ENCODE data around the gene PPTC7.
"Not testable (repeated sequence)": the region's sequence is repeated elsewhere in the genome, so short reads cannot be mapped to it uniquely, and the experiment has no call there.

The PPTC7 gene

DNA sequence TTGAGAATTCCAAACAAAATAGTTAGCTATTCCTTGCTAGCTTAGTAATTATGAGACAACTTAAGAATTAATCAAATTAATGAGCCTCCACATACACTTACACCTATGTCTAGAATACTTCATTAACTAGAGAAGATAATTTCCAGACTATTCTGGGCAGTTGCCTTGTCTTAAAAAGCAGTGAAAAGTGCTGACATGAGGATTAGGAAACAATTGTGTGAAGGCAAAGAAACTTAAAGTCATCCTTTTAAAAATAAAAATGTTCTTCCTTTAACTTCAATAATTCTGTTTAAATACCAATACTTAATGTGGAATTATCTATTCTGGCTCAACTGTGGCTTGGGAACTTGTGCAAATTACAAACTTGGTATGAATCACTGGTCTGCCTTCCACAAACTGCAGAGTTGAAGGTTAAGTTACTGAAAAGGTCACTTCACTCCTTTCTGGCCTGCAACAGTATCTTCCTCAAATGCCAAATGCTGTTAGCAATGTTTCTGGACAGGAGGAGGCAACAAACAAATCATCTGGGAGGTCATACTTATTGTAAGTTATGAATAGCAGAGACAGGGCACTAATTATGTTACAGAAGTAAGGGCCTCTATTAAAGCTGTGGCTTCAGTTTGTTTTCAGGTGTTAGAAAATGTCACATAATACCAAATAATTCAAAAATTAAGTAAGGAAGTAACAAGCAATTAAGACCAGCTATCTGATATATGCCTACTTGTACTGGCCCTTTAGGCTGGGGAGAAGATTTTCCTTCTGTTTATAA lies 19.2 kb downstream of the PPTC7 start:
- no peaks in the 10 kb centered on the region for H3K27me3 ChIP-seq (ENCODE audit: insufficient read depth, low read length)
- H3K36me3 ChIP-seq (ENCODE audit: insufficient read depth, low read length), result no peaks in the 10 kb centered on the region
- H3K4me3 ChIP-seq (ENCODE audit: low read length), result no peak overlapping the region
- peaks cover 8% of the 10 kb centered on the region for H3K4me1 ChIP-seq (ENCODE audit: insufficient read depth, low read length)
- H3K9me3 ChIP-seq (ENCODE audit: low read length), result peaks cover 4% of the 10 kb centered on the region
- no peak overlapping the region for H2AFZ ChIP-seq (ENCODE audit: low read depth, low read length)

DNA sequence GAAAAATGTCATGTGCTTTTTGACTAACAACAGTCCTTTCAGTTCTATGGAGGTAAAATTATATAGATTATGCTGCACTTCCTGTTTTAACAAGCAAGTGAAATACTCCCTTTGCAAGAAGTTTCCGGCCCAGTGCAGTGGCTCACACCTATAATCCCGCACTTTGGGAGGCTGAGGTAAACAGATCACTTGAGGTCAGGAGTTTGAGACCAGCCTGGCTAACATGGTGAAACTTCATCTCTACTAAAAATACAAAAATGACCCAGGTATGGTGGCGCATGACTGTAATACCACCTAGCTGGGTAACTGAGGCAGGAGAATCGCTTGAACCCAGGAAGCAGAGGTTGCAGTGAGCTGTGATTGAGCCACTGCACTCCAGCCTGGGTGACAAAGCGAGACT lies 20.7 kb downstream of the PPTC7 start:
- H3K9me3 ChIP-seq (ENCODE audit: low read length); H3K27me3 ChIP-seq (ENCODE audit: insufficient read depth, low read length); H3K4me3 ChIP-seq (ENCODE audit: low read length); H2AFZ ChIP-seq (ENCODE audit: low read depth, low read length); H3K4me1 ChIP-seq (ENCODE audit: insufficient read depth, low read length); H3K36me3 ChIP-seq (ENCODE audit: insufficient read depth, low read length): not testable (repeated sequence)

DNA sequence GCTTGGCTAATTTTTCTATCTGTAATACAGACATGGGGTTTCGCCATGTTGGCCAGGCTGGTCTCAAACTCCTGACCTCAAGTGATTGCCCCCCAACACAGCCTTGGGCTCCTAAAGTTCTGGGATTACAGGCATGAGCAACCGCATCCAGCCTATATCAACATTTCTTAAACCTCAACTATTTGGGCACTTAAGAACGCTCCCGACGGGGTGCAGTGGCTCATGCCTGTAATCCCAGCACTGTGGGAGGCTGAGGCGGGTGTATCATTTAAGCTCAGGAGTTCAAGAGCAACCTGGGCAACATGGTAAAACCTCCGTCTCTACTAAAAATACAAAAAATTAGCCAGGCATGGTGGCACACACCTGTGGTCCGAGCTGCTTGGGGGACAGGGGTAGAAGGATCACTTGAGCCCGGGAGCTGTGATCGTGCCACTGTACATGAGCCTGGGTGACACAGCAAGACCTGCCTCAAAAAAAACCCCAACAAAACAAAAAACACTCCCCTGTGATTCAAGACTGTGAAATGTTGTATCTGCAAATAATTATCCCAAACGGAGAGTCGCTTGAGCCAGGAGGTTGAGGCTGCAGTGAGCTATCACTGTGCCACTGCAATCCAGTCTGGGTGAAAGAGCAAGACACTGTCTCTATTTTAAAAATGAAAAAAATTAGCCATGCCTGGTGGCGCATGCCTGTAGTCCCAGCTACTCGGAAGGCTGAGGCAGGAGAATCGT lies 21.5 kb downstream of the PPTC7 start:
- no peaks in the 10 kb centered on the region for H3K9me3 ChIP-seq (ENCODE audit: low read length)
- no peak overlapping the region for H3K4me3 ChIP-seq (ENCODE audit: low read length)
- no peak overlapping the region for H2AFZ ChIP-seq (ENCODE audit: low read depth, low read length)
- H3K36me3 ChIP-seq (ENCODE audit: insufficient read depth, low read length), result peaks cover 2% of the 10 kb centered on the region
- H3K27me3 ChIP-seq (ENCODE audit: insufficient read depth, low read length), result no peaks in the 10 kb centered on the region
- H3K4me1 ChIP-seq (ENCODE audit: insufficient read depth, low read length), result peaks cover 8% of the 10 kb centered on the region

DNA sequence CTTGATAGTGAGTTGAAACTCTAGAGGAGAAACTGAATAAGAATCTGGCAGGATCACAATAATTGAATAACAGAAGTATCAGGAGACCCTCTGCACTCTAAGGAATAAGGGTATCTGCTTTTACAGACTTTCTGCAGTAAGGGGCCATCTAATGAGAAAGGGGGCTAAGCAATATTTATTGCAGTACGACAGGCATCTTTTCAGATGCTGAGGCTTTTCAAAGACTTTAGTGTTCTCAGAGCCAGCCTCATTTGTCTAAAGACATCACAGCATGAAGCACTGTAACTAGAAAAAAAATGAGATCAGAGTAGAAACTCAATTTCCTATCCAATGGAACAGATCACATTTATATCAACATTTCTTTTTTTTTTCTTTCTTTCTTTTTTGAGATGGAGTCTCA lies 22.2 kb downstream of the PPTC7 start:
- Histone ChIP-seq H3K36me3 (ENCODE audit: insufficient read depth, low read length) (peaks cover 2% of the 10 kb centered on the region), H3K27me3 (ENCODE audit: insufficient read depth, low read length) (no peaks in the 10 kb centered on the region), H3K9me3 (ENCODE audit: low read length) (no peaks in the 10 kb centered on the region), H3K4me1 (ENCODE audit: insufficient read depth, low read length) (peaks cover 4% of the 10 kb centered on the region), H2AFZ (ENCODE audit: low read depth, low read length) (no peak overlapping the region), H3K4me3 (ENCODE audit: low read length) (no peak overlapping the region)

DNA sequence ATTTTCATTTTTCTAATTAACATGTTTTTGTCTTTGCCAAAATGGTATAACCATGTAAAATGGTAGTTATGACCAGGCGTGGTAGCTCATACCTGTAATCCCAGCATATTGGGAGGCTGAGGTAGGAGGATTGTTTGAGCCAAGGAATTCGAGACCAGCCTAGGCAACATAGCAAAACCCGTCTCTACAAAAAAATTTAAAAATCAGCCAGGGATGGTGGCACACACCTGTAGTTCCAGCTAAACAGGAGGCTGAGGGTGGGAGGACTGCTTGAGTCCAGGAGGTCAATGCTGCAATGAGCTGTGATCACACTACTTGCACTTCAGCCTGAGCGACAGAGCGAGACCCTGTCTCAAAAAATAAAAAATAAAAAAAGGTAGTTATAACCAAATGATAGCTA lies 23.1 kb downstream of the PPTC7 start:
- Histone ChIP-seq H2AFZ (ENCODE audit: low read depth, low read length) (no peak overlapping the region), H3K27me3 (ENCODE audit: insufficient read depth, low read length) (no peaks in the 10 kb centered on the region), H3K9me3 (ENCODE audit: low read length) (no peaks in the 10 kb centered on the region), H3K36me3 (ENCODE audit: insufficient read depth, low read length) (peaks cover 2% of the 10 kb centered on the region), H3K4me3 (ENCODE audit: low read length) (no peak overlapping the region), H3K4me1 (ENCODE audit: insufficient read depth, low read length) (peaks cover 4% of the 10 kb centered on the region)

DNA sequence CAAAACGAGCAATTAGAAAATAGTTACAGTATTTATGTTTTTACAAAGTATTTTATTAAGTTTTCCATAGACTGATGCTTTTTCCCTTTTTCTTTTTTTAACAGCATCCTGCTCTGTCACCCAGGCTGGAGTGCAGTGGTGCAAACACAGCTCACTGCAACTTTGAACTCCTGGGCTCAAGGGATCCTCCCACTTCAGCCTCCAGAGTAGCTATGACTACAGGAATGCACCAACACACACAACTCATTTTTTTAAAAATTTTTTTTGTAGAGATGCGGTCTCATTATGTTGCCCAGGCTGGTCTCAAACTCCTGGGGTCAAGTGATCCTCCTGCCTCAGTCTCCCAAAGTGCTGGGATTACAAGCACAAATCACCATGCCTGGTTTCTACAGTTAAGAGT lies 24.2 kb downstream of the PPTC7 start:
- H3K36me3 ChIP-seq (ENCODE audit: insufficient read depth, low read length); H3K9me3 ChIP-seq (ENCODE audit: low read length); H3K4me3 ChIP-seq (ENCODE audit: low read length); H3K27me3 ChIP-seq (ENCODE audit: insufficient read depth, low read length); H2AFZ ChIP-seq (ENCODE audit: low read depth, low read length); H3K4me1 ChIP-seq (ENCODE audit: insufficient read depth, low read length): not testable (repeated sequence)

DNA sequence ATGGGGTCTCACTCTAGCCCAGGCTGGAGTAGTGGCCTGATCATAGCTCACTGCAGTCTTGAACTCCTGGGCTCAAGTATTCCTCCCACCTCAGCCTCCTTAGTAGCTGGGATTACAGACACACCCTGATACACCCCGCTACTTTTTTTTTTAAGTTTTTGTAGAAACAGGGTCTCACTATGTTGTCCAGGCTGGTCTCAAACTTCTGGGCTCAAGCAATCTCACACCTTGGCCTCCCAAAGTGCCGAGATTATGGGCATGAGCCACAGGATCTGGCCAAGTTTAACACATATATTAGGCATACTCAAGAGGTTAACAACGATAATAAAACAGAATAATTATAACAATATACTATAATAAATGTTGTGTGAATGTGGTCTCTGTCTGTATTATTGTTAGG lies 25.8 kb downstream of the PPTC7 start:
- Histone ChIP-seq H2AFZ (ENCODE audit: low read depth, low read length) (no peak overlapping the region), H3K4me3 (ENCODE audit: low read length) (no peak overlapping the region), H3K36me3 (ENCODE audit: insufficient read depth, low read length) (peaks cover 2% of the 10 kb centered on the region), H3K4me1 (ENCODE audit: insufficient read depth, low read length) (no peaks in the 10 kb centered on the region), H3K9me3 (ENCODE audit: low read length) (no peaks in the 10 kb centered on the region), H3K27me3 (ENCODE audit: insufficient read depth, low read length) (no peaks in the 10 kb centered on the region)

DNA sequence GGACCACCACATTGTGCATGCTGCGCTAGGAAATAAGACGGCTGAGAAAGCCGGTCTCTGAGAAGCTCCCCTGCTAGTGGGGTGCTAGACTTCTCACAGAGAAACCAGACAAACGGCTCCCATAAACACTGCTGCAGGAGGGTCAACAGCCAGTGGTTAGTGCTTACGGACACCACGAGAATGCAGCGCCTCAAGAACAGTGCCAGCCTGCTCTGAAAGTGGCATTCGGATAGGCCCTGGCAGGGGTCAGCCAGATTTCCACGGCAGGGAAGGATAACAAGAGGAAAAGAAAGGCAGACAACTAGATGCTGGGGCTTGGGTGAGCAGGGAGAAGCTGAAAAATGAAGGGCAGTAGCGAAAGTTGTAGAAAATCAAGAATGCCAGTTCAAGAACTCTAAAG lies 26.4 kb downstream of the PPTC7 start:
- H3K27me3 ChIP-seq (ENCODE audit: insufficient read depth, low read length), result no peaks in the 10 kb centered on the region
- peaks cover 3% of the 10 kb centered on the region for H3K36me3 ChIP-seq (ENCODE audit: insufficient read depth, low read length)
- H3K9me3 ChIP-seq (ENCODE audit: low read length), result no peaks in the 10 kb centered on the region
- no peak overlapping the region for H2AFZ ChIP-seq (ENCODE audit: low read depth, low read length)
- H3K4me1 ChIP-seq (ENCODE audit: insufficient read depth, low read length), result no peaks in the 10 kb centered on the region
- H3K4me3 ChIP-seq (ENCODE audit: low read length), result no peak overlapping the region

DNA sequence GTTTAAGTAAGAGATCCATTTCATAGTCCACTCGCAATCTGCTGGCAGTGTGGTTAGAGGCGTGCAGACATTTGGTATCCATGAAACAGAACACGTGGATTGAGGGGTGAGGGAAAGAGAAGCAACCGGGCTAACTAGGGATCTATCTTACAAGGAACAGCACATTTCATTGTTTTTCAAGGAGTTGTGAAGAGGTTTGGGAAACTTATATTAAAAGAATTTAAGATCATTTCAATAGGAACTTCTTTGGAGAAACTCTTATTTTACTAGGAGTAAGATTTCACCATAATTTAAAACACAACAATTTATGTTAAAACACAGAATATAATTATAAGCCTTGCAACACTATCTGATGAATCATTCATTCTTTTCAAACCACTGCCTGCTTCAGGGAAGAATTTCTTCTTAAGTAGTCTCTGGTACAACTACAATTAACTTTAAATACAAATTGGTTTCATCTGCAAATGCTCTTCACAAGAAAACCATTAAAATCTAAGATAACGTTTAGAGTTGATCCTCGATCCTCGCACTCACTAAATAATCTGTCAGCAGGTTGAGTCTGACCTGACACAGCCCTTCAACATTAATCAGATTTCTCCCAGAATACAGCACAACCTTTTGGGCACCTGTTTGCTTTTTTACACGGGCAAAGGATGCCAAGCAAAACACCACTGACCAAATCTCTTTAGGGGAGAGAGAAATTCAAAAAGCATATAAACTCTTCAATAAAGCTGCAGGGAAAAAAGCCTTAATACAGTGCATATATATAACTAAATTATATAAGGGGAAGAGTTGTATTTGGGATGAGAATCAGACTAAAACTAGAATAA lies 27.3 kb downstream of the PPTC7 start:
- H3K4me3 ChIP-seq (ENCODE audit: low read length), result no peak overlapping the region
- no peaks in the 10 kb centered on the region for H3K9me3 ChIP-seq (ENCODE audit: low read length)
- H2AFZ ChIP-seq (ENCODE audit: low read depth, low read length), result no peak overlapping the region
- no peaks in the 10 kb centered on the region for H3K27me3 ChIP-seq (ENCODE audit: insufficient read depth, low read length)
- peaks cover 10% of the 10 kb centered on the region for H3K36me3 ChIP-seq (ENCODE audit: insufficient read depth, low read length)
- no peaks in the 10 kb centered on the region for H3K4me1 ChIP-seq (ENCODE audit: insufficient read depth, low read length)

DNA sequence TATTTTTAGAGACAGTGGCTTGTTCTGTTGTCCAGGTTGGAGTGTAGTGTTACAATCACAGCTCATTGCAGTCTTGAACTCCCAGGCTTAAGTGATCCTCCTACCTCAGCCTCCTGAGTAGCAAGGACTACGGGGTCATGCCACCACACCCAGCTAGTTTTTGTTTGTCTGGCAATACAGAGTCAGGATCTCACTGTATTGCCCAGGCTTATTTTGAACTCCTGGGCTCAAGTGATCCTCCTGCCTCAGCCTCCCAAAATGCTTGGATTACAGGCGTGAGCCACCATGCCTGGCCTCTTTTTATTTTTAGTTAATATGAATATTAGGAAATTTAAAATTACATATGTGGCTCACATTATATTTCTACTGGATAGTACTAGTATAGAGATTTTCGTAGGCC lies 28.9 kb downstream of the PPTC7 start:
- H3K36me3 ChIP-seq (ENCODE audit: insufficient read depth, low read length), result peaks cover 10% of the 10 kb centered on the region

DNA sequence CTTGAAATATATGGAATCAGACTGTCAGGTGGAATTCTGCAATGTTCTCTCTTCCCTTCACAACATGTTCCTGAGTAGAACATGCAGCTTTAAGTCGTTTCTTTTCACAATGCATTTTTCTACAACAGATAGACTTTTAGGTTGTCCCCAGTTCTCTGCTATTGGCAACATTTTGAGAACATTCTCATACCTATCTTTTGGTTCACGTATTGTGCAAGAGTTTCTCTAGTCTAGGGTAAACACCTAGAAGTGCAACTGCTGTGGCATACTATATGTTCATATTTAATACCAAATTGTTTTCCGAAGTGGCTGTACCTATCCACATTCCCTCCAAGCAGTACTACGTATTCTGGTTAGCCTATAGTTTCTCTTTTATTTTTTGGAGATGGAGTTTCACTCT lies 32.1 kb downstream of the PPTC7 start:
- Histone ChIP-seq H3K36me3 (ENCODE audit: insufficient read depth, low read length) (peaks cover 11% of the 10 kb centered on the region), H3K4me3 (ENCODE audit: low read length) (no peak overlapping the region), H2AFZ (ENCODE audit: low read depth, low read length) (no peak overlapping the region), H3K4me1 (ENCODE audit: insufficient read depth, low read length) (no peaks in the 10 kb centered on the region), H3K27me3 (ENCODE audit: insufficient read depth, low read length) (no peaks in the 10 kb centered on the region), H3K9me3 (ENCODE audit: low read length) (no peaks in the 10 kb centered on the region)

More for the DNA sequence above, 28.9 kb downstream of the PPTC7 start:
- Histone ChIP-seq H3K9me3 (ENCODE audit: low read length) (no peaks in the 10 kb centered on the region), H3K4me1 (ENCODE audit: insufficient read depth, low read length) (no peaks in the 10 kb centered on the region), H2AFZ (ENCODE audit: low read depth, low read length) (no peak overlapping the region), H3K4me3 (ENCODE audit: low read length) (no peak overlapping the region), H3K27me3 (ENCODE audit: insufficient read depth, low read length) (no peaks in the 10 kb centered on the region)

DNA sequence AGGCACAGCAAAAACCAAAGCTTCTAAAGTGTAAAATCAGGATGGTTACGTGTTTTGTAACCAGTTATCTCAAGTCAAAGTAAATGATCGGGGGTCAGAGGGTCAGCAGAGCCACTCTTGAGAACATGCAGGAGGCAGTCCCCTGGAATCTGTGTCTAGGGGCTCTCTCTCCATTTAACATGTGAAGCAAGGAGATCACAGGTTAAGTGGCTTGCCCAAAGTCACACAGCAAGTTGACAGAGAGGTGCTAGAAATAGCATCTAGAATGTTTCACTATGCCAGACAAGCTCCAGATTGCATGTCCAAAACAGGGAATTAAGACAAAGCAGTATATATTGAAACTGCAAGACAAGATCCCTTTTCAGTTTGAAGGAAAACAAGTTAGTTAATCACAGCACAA lies 33.4 kb downstream of the PPTC7 start:
- H2AFZ ChIP-seq (ENCODE audit: low read depth, low read length), result no peak overlapping the region
- no peaks in the 10 kb centered on the region for H3K4me1 ChIP-seq (ENCODE audit: insufficient read depth, low read length)
- no peaks in the 10 kb centered on the region for H3K27me3 ChIP-seq (ENCODE audit: insufficient read depth, low read length)
- peaks cover 19% of the 10 kb centered on the region for H3K36me3 ChIP-seq (ENCODE audit: insufficient read depth, low read length)
- H3K4me3 ChIP-seq (ENCODE audit: low read length), result no peak overlapping the region
- H3K9me3 ChIP-seq (ENCODE audit: low read length), result no peaks in the 10 kb centered on the region

DNA sequence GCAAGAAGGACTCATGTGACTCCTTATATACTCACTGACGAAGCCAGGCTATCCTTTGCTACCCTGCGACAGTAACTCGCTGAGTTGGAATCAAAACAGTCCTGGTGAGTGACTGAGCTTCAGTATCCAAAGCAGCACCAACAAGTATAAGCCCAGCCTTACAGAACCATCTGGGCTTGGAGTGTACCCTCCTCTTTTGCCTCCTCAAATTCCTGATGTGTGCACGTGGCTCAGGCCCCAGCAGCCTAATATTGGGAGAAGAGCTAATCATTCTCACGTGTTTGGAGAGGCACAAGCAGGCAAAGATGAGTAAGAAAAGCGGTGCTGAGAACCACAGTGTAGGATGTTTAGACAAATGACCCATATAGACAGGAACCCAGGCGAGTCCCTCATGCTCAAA lies 34.4 kb downstream of the PPTC7 start:
- no peaks in the 10 kb centered on the region for H3K9me3 ChIP-seq (ENCODE audit: low read length)
- H3K27me3 ChIP-seq (ENCODE audit: insufficient read depth, low read length), result no peaks in the 10 kb centered on the region
- H3K4me1 ChIP-seq (ENCODE audit: insufficient read depth, low read length), result no peaks in the 10 kb centered on the region
- H3K4me3 ChIP-seq (ENCODE audit: low read length), result no peak overlapping the region
- H2AFZ ChIP-seq (ENCODE audit: low read depth, low read length), result no peak overlapping the region
- peaks cover 19% of the 10 kb centered on the region for H3K36me3 ChIP-seq (ENCODE audit: insufficient read depth, low read length)
